Gastrocnemius medialis (tissue), 4 donors: ENCODE data around the gene BYSL. TPM values are rescaled to one million over a fixed set of nuclear protein-coding genes. Genes with fewer than 3 reads are reported as not detected.

Experiments used
- ATAC-seq, 2 donors: fragments of 150-250 bp; one replicate each; pipeline ENCODE4 v1.9.1; 2016
- DNase-seq, 2 donors: peaks; one replicate each; pipeline ENCODE4 v3.0.0-alpha.2; 2019
- H3K27ac ChIP-seq, 4 donors: fragments of 200-600 bp; sonication (generic); 1 replicate in 1 of 4; 2 replicates in 3 of 4; pipeline ENCODE4 v1.5.1; 2016 to 2018; ENCODE audit warnings: mild to moderate bottlenecking in 2 of 4, moderate library complexity in 1 of 4
- H3K27me3 ChIP-seq, 3 donors: fragments of 200-600 bp; sonication (generic) in 2 of 3; 1 replicate in 1 of 3; 2 replicates in 2 of 3; pipeline versions ENCODE4 v1.5.1 to v1.6.0; 2016 to 2019; ENCODE audit warnings: mild to moderate bottlenecking in 1 of 3, moderate library complexity in 1 of 3
- H3K36me3 ChIP-seq, 2 donors: fragments of 200-600 bp; sonication (generic) in 1 of 2; one replicate each; pipeline ENCODE4 v1.5.1; 2017 to 2018
- H3K4me1 ChIP-seq, 2 donors: fragments of 200-600 bp; sonication (generic) in 1 of 2; one replicate each; pipeline ENCODE4 v1.5.1; 2016 to 2017; ENCODE audit warnings: mild to moderate bottlenecking in 2 of 2
- H3K4me3 ChIP-seq, 4 donors: fragments of 200-600 bp; sonication (generic) in 3 of 4; 1 replicate in 1 of 4; 2 replicates in 3 of 4; pipeline ENCODE4 v1.5.1; 2016 to 2019; ENCODE audit warnings: mild to moderate bottlenecking in 2 of 4
- H3K9me3 ChIP-seq, 3 donors: fragments of 200-600 bp; sonication (generic) in 2 of 3; 1 replicate in 1 of 3; 2 replicates in 2 of 3; pipeline ENCODE4 v1.5.1; 2016 to 2019
- POLR2A ChIP-seq, 2 donors: fragments of 450-650 bp; IDR thresholded peaks; one replicate each; pipeline ENCODE4 v1.6.1; 2017; ENCODE audit warnings: antibody characterized with exemption in 2 of 2, mild to moderate bottlenecking in 2 of 2, moderate library complexity in 2 of 2
- in situ Hi-C, 4 donors: fragments of 200-750 bp; cut with MboI; loops; one replicate each; pipeline versions ENCODE4 v1.15.0 to v1.8.0; 2017; ENCODE audit warnings: low sequenced_read_pairs in 4 of 4
- intact Hi-C: fragments of 100-400 bp; cut with DNase I; formaldehyde crosslinking; loops from one replicate; pipeline ENCODE4 v1.15.1; 2023; ENCODE audit warnings: low total_unique reads
- total RNA-seq, 4 donors: library from RNA; depleted of rRNA; stranded (reverse); fragments of >200 nt; gene quantifications; one replicate each; pipeline versions ENCODE4 v1.1.0 to v1.2.3, GENCODE V29; 2016
- TF ChIP-seq, protein P1 (sequence below), 5 experiments: fragments of 450-650 bp in 3 of 5; fragments of 200-600 bp in 2 of 5; sonication (generic) in 2 of 5; IDR thresholded peaks in 4 of 5; conservative IDR thresholded peaks in 1 of 5; 1 replicate in 4 of 5; 2 replicates in 1 of 5; pipeline ENCODE4 v1.5.1; 2016 to 2019; ENCODE audit warnings: antibody characterized with exemption in 5 of 5, mild to moderate bottlenecking in 3 of 5, moderate library complexity in 3 of 5

BYSL gene
- total RNA-seq, 4 donors from 2014 or later, result 8.0 to 16.6 (median 12.9) TPM

DNA sequence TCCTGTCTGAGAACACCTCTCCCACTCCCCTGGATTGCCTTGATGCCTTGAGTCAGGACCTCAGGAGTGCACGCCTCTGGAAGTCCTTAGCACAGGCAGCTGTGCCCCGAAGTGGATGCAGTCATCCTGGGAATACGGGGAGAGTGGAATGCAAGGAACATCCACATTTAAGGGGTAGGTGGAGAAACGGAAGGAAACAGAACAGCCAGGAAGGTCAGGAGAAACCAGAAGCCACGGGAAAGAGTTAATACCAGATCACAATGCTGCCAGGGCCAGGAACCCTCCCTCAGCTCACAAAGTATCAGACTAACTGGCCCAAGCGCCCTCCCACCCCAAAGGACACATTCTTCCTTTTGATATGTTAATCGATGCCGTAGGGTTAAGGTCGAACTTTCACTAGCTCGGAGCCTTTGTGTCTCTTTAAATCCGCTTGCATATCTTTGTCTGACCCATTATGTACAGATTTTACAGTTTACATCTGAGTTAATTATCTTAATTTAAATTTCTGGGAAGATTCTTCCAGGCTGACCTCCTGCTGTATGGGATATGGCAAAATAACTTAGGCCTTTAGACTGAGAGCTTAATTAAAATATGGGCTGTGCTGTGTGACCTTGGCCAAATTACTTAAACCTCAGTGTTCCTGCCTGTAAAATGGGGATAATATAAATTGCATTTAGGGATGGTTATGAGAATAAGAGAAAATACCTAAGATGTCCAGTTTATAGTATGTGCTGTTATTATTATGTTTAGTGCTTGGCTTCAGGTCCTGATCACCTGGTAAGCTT, 44.3 kb downstream of the BYSL start:
- DNase-seq, result no peak

DNA sequence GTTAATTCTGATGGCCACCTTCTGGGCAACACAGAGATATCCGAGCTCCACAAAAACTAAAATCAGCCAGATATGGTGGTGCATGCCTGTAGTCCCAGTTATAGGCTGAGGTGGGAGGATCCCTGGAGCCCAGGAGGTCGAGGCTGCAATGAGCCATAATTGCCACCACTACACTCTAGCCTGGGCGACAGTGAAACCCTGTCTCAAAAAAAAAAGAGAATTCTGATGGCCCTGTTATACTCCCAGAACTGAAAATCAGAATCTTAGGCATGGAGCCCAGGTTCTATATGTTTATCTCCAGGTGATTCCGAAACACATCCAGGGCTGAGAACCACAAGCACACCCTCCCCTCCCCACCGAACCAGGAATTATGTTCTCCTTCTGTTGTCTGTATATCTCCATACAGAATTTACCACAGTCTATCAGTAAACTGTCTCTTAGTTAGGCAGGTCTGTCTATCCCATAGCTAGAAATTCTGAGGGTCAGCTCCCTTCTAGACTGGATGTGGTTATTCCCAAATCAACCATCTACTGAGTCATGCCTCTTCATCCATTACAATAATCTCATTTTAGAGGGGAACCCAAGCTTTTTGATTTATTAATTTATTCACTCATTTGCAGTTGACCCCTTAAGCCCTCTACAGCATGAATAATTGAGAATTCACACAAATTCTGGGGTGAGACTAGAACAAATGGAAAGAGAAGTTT, 45.1 kb downstream of the BYSL start:
- Histone ChIP-seq H3K4me3 (no peak overlapping the region), H3K4me1 (peaks cover 0 to 3% of the 10 kb centered on the region in 2 donors), H3K36me3 (no peaks in the 10 kb centered on the region), H3K9me3 (no peaks in the 10 kb centered on the region), H3K27me3 (no peaks in the 10 kb centered on the region), H3K27ac (no peak overlapping the region)
- no peak for DNase-seq
- no peak for ATAC-seq
- intact Hi-C loops (no loop called here), in situ Hi-C loops (no loop called here)
- TF ChIP-seq, protein P1, sequence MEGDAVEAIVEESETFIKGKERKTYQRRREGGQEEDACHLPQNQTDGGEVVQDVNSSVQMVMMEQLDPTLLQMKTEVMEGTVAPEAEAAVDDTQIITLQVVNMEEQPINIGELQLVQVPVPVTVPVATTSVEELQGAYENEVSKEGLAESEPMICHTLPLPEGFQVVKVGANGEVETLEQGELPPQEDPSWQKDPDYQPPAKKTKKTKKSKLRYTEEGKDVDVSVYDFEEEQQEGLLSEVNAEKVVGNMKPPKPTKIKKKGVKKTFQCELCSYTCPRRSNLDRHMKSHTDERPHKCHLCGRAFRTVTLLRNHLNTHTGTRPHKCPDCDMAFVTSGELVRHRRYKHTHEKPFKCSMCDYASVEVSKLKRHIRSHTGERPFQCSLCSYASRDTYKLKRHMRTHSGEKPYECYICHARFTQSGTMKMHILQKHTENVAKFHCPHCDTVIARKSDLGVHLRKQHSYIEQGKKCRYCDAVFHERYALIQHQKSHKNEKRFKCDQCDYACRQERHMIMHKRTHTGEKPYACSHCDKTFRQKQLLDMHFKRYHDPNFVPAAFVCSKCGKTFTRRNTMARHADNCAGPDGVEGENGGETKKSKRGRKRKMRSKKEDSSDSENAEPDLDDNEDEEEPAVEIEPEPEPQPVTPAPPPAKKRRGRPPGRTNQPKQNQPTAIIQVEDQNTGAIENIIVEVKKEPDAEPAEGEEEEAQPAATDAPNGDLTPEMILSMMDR (IDR thresholded peaks at IDR 0.05 in 4 of 5, conservative IDR thresholded peaks at IDR 0.05 in 1 of 5), result no peak
- TF ChIP-seq POLR2A (IDR thresholded peaks at IDR 0.05), result no peak

More for the DNA sequence above, 44.3 kb downstream of the BYSL start:
- TF ChIP-seq, protein P1 (IDR thresholded peaks at IDR 0.05 in 4 of 5, conservative IDR thresholded peaks at IDR 0.05 in 1 of 5), result no peak
- TF ChIP-seq POLR2A (IDR thresholded peaks at IDR 0.05), result no peak
- Histone ChIP-seq H3K27ac (no peak overlapping the region), H3K4me1 (peaks cover 0 to 3% of the 10 kb centered on the region in 2 donors), H3K36me3 (no peaks in the 10 kb centered on the region), H3K9me3 (no peaks in the 10 kb centered on the region), H3K27me3 (no peaks in the 10 kb centered on the region), H3K4me3 (no peak overlapping the region)
- in situ Hi-C loops (no loop called here), intact Hi-C loops (no loop called here)
- no peak for ATAC-seq

DNA sequence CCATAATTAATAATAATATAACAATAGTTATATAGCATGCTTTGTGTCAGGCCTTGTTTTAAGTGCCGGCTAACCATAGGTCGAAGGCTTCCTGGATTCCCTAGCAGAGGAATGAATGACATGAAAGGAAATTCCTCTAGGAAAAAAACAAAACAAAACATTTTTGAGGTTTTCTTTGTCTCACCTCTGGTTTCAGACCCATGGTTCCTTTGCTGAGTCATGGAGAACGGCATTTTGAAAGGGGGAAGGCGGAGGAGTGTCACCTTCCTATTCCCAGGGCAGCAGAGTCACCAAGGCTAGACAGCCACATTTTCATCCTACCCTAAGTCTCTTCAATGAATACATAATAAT, 45.6 kb downstream of the BYSL start:
- Histone ChIP-seq H3K27me3 (no peaks in the 10 kb centered on the region), H3K27ac (no peak overlapping the region), H3K4me3 (no peak overlapping the region), H3K36me3 (no peaks in the 10 kb centered on the region), H3K9me3 (no peaks in the 10 kb centered on the region), H3K4me1 (peaks cover 0 to 3% of the 10 kb centered on the region in 2 donors)
- in situ Hi-C loops, result no loop called here
- TF ChIP-seq, protein P1 (IDR thresholded peaks at IDR 0.05 in 4 of 5, conservative IDR thresholded peaks at IDR 0.05 in 1 of 5), result no peak
- no peak for TF ChIP-seq POLR2A (IDR thresholded peaks at IDR 0.05)
- intact Hi-C loops, result no loop called here
- DNase-seq (no peak), ATAC-seq (no peak)

DNA sequence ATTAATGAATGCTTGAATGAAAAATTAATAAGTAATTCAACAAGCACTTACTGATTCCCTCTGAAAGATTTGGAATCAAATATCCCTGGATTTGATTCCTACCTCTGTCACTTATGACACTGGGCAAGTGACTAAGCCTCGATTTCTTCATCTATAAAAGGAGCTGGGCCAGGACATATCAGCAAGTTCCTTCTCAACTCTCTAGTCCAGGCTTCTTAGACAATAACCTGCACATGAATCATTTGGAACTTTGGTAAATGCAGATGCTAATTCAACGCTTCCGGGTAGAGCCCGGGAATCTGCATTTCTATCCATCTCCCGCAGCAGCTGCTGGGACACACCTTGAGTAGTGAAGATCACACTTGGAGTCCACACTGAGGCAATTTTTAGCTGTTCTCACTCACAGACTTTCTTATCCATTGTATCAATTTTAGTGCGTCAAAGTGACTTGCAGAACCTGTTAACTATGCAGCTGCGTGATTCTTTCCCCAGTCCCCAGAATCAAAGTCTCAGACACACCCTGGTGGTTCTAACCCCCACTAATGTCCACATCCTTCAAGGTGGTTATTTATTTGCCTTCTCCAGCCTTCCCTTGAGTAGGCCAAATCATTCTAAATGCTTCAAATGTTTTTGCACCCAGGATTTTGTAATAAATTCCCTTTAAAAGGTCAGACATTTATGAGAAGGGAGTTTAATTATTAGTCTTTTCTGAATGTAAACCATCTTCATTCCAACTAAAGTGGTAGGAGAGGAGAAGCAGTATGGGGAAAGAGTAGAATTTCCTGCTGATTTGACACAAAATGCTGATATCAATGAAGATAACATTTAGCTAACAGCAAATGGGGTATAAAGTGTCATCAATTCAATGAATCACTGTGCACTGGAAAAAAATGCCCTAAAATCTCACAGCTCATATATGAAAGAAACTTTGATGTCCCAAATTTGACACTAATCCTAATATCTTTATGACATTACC, 46.3 kb downstream of the BYSL start:
- in situ Hi-C loops (no loop called here), intact Hi-C loops (no loop called here)
- no peaks in the 10 kb centered on the region for H3K27me3 ChIP-seq
- ATAC-seq (no peak), DNase-seq (no peak)
- H3K4me1 ChIP-seq, result peaks cover 0 to 3% of the 10 kb centered on the region in 2 donors
- H3K9me3 ChIP-seq, result no peaks in the 10 kb centered on the region
- H3K4me3 ChIP-seq, result no peak overlapping the region
- H3K36me3 ChIP-seq, result no peaks in the 10 kb centered on the region
- no peak overlapping the region for H3K27ac ChIP-seq
- no peak for TF ChIP-seq POLR2A (IDR thresholded peaks at IDR 0.05)
- TF ChIP-seq, protein P1 (IDR thresholded peaks at IDR 0.05 in 4 of 5, conservative IDR thresholded peaks at IDR 0.05 in 1 of 5), result no peak
